CMK (cell line): ENCODE data around the gene MTR.
"Not testable (repeated sequence)": the region's sequence is repeated elsewhere in the genome, so short reads cannot be mapped to it uniquely, and the experiment has no call there.

Source experiments
- DNase-seq: peaks from one replicate; pipeline ENCODE4 v3.0.0-alpha.2; 2010; ENCODE audit warnings: low read depth

MTR gene

DNA sequence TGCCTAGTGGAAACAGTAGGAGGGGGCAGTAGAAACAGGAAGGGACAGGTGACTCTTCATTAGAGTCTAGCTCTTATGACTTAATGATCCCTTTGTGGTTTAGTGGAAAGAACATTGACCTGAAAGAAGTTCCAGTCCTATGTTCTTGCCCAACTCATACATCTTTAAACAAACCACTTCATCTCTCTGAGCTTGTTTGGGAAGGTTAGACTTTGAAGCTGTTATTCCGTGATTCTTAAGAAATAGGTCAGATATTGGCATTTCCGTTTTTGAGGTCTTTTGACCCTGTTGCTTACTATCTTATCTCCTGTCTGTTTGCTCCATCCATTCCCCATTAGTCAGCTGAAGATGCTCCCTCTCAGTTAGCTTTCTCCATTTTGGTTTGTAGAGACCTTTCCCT, 38.5 kb downstream of the MTR start:
- no peak for DNase-seq

DNA sequence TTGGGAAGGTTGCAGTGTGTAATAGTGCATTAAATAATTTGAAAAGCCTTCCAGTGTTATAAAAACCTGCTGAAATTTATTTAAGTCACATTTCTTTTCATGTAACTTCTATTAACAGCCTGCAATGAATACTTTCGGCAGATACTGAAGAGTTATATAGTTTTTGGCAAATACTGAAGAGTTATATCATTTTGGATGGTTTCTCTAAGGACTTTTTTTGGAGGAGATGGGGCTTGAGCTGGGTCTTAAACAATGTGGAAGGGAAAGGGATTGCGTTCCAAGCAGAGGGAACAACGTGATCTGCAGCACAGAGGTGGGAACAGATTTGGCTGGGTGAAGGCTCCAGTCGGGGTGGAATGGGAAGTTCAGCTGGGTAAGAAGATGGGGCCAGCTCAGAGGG, 39.8 kb downstream of the MTR start:
- DNase-seq = no peak

DNA sequence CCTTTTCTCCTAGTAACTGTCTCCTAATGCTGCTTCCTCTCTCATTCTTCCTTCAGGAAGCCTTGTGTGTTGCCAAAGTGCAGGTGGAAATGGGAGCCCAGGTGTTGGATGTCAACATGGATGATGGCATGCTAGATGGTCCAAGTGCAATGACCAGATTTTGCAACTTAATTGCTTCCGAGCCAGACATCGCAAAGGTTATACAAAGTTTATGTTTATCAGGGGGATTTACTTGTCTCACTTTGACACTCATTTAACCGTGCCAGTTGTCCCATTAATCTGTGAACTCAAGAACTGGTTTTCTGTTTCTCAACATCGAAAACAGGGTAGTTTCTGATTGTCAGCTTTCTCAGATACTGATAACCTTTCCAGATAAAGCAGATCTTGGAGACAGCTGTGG, 40.4 kb downstream of the MTR start:
- no peak for DNase-seq

DNA sequence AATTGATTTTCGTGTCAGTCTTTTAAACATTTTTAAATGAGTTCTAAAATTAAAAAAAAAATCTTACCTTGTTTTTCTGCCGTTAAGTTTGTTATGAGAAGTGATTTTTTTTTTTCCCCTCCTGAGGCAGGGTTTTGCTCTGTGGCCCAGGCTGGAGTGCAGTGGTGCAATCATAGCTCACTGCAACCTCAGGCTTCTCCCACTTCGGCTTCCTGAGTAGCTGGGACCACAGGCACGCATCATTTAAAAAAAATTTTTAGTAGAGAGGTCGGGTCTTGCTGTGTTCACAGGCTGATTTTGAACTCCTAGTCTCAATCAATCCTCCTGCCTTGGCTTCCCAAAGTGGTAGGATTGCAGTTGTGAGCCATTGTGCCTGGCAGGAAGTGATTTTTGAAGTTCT, 41.1 kb downstream of the MTR start:
- no peak for DNase-seq

DNA sequence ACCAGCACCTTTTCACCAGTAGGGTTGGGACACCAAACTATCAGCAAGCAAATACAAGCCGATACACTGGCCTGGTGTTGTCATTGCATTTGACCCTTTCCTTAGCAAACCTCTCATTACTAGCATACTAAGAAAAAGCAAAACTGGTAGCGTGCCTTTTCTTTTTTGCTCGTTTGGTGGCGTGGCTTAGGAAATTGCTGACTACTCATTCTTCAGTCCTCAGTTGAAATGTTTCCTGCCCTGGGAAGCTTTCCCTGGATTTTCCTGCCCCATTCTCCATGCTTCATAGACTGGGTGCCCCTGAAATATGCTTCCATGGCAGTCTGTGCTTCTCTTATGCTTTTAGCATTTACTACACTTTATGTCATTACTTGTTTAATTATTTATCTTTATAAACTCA, 42.0 kb downstream of the MTR start:
- no peak for DNase-seq

DNA sequence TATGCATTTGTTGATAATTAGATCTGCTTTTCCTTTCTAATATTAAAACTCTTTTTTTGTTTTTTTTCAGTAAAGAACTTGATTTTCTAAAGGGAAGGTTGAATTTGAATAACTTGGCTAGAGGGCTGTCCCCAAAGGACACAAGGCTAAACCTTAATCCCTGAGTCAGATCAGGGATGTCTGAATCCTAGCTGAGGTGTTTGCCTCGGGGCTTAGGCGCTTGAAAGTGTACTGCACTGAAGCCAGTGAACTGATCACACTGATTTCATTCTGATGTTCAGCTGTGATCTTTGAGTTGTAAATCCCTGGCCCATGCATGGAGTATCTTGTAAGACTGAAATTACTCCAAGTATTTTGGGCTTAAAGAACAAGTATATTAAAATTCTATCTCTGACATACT, 42.8 kb downstream of the MTR start:
- no peak for DNase-seq

DNA sequence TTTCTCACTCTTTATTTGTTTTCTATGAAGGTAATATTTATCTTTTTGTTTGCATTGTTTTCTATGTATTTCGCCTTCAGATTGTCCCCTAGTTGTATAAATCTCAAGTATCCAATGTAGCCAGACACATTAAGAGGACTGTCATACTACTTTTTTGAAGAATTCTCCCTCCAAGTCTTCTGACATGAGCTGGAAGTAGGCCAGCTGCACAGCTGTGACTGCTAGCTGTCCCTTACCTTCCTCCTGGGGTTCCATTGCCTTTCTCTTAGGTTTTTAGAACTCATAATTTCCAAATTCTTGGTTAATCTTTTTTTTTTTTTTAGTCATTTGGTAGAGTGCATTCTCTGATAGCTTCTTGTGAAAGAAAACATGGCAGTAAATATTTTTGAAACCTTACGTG, 46.2 kb downstream of the MTR start:
- no peak for DNase-seq

DNA sequence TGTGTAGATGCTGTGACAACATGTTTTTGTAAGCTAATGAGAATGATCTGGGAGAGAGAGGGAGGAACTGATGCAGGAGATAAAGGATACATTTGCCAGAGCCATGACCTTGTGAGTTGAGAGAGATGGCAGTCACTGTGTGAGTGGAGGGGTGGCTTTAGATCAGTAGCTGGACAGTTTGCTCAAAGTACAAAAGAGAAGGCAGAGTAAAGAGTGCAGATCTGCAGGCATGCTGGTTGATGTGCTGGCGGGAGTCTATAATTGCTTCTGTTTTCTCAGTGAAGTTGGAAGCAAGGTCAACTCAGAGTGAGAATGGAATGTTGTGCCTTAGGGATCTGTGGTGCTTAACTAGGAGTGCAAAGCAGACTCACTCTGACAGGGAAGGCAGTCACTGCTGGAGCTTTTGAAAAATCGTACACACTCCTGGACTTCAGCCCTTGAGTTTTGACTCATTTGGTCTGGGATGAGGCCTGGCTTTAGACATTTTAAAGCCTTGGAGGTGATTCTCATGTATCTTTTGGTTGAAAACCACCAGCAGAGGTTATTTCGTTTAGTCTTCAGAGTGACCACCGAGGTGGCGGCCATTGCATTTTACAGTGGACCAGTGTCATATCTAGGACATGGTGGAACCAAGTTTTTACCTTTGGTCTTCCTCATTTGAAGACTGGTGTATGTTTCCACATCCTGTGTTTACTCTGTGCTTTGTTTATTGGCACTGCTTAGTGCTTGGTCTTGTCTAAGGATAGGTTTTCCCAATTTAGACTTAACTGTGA, 49.6 kb downstream of the MTR start:
- DNase-seq = no peak

DNA sequence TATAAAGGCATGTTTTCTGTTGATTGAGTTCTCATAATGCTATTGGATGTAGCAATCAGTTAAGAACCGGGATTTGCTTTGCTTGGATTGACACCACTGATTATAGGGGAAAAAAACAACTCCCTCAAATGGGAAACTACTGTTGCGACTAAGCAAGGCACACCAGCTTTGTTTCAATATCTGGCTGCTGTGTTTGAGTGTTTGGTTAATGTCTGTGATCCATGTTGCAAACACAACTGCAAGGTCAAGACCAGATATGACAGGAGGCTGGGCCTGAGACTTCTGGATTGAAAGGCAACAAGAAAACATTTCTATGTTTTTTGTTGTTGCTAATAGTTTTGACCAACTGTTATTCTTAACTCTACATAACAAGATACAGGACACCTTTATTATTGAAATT, 50.7 kb downstream of the MTR start:
- no peak for DNase-seq

DNA sequence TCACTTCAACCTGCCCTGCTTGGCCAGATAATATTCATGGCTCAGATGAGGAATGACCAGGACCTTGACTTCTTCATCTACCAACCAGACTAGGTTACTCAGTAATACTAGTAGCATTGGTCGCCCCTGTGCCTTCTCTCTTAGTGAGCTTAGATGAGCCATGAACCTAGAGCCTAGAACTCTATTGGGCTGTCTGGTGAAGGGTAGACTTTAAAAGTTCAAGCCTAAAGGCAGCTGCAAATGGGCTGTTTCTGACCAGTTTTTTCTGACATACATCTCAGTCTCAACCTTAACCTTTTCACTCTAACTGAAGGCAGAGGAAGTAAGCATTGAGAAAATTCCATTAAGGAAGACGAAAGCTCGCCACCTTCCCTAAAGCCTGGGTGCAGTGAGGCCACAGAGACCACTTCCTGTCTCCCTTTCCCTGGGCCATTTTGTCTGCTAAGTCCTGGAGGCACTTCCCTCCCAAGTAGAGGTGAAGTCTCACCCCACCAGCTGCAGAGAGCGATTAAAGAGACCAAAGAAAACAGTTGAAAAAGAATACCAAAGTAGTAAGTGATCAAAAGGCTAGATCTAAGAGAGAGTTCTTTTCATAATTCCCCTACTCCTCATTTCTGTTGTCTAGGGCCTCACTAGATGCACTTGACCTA, 53.3 kb downstream of the MTR start:
- peak; percentile 32 for DNase-seq

DNA sequence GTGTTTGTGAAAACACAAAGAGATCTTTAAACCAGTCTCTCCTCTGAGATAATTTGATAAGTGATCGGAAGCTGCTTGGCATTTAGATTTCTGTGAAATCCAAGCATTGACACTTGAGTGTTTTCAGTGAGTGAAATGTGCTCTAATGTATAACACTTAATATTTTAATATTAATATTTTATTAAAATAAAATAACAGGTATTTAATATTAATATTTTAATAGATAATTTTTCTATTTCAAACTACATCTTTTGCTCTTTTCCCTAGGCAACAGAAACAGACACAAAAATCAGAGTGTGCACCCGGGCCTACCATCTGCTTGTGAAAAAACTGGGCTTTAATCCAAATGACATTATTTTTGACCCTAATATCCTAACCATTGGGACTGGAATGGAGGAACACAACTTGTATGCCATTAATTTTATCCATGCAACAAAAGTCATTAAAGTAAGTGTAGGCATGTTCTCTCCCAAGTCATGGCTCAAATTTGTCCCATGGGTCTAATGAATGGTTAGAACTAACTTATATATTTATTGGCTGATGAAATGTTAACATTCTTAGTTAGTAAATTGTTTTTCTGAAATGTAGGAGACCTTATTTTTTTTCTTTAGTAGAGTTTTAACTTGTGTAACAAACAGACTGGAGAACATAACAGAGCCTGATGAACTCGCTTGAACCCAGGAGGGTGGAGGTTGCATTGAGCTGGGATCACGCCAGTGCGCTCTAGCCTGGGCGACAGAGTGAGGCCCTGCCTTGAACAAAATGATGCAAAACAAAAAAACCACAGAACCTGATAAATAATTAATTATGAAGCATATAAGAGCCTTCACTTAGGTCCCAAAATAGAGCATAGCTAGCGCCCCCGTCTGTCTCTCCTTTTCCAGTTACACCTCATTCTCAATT, 55.2 kb downstream of the MTR start:
- no peak for DNase-seq

DNA sequence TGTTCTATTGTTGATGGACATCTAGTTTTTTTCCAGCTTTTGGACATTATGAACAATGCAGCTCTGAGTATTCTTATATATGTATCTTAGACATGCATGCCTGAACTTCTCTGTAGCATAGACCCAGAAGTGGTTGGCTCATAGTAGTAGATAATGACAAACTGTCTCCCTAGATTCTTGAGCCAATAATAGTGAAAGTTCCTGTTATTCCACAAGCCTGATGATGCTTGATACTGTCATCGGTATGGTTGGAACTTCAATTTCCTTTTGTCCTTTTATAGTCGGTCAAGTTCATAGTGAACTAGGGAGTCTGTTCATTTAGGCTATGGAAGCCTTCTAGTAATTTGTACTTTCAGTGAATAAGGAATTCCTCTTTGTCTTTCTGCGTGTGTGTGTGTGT, 56.8 kb downstream of the MTR start:
- DNase-seq = no peak

DNA sequence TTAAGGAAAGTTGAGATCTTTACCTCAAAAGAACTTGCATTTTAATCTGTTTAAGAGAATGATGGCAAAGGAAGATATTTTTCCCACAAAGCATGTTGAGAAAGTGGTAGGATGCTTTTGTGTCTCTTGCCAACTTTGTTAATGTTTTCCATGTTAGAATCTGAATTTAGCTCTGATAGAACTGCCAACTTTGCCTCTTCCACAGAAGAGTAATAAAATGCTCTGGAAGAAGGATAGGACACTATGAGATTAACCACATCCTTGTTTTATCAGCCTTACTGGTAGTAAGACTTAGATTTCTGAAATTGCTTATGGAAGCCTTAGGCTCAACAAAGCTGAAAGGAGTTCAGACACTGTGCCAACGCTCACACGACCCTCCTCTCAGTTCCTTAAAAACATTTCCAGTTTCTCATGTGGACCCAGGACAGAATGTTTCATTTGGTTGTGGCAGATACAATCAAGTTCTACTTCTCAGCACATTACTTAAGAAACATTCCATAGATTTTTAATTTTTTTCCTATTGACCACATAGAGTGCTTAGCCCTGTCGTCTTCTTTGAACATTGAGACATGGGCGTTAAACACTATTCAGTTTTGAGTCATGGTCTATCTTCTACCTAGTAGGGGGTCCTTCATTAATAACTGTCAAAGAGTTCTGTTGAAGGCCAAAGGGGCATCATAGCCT, 59.0 kb downstream of the MTR start:
- DNase-seq = no peak

DNA sequence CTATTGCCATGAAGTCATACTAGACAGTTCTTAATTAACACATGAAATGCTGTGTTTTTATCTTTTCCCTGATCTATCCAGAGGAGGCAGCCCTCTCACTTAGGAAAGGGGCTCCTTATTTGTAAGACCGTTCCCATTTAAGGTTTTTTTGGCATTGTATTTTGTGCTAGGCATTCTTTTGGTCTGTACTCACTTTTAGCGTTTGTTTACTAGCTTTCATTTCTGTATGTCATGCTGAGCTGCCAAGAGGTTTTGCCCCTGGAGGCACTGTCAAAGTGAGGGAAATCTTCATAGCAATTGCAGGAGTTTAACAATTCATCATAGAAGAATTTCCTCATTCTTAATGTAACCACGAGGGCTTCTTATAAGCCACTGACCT, 59.5 kb downstream of the MTR start:
- DNase-seq = no peak

DNA sequence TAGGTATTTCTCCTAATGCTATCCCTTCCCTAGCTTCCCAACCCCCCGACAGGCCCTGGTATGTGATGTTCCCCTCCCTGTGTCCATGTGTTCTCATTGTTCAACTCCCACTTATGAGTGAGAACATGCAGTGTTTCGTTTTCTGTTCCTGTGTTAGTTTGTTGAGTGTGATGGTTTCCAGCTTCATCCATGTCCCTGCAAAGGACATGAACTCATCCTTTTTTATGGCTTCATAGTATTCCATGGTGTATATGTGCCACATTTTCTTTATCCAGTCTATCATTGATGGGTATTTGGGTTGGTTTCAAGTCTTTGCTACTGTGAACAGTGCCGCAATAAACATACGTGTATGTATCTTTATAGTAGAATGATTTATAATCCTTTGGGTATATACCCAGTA, 61.6 kb downstream of the MTR start:
- DNase-seq = not testable (repeated sequence)

DNA sequence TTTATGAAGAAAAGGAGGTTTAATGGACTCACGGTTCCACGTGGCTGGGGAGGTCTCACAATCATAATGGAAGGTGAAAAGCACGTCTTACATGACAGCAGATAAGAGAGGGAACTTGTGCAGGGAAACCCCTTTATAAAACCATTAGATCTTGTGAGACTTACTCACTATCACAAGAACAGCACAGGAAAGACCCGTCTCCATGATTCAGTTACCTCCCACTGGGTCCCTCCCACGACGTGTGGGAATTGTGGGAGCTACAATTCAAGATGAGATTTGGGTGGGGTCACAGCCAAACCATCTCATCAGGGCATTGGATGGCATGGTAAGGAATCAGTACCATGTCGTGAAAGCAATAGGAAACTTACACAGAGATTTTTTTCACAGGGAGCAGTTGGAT, 63.1 kb downstream of the MTR start:
- DNase-seq = no peak

DNA sequence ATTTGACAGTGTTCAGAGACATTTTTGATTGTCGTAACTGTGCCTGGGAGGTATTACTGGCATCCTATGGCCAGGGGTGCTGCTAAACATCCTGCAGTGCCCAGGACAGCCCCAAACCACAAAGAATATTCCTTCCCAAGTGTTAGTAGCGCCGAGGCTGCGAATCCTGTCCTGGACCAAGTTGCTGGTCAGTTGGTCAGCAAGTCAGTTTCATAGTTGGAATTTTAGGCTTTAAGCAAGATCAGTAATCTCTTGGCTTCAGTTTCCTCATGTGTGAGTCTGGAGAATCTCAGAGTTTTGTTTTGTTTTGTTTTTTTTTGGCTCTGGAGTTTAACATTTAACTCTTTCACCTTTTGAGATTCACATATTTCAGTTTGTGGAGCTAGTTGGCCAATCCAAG, 65.0 kb downstream of the MTR start:
- no peak for DNase-seq

DNA sequence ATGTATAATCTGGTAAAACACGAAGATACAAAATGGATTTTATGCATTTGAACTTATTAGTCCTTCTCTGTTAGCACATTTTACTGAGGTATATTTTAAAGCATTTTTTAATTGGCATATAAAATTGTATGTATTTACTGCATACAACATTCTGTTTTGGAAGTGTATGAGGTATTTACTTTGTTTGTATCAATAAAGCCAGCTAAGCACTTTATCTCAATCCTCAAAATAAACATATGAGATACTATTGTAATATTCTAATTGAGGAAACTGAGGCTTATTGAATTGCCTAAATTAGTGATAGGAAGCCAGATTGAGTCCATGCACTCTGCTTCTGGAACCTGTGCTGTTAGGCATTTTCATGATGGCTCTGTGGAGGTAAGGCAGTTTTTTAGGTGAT, 65.6 kb downstream of the MTR start:
- no peak for DNase-seq

DNA sequence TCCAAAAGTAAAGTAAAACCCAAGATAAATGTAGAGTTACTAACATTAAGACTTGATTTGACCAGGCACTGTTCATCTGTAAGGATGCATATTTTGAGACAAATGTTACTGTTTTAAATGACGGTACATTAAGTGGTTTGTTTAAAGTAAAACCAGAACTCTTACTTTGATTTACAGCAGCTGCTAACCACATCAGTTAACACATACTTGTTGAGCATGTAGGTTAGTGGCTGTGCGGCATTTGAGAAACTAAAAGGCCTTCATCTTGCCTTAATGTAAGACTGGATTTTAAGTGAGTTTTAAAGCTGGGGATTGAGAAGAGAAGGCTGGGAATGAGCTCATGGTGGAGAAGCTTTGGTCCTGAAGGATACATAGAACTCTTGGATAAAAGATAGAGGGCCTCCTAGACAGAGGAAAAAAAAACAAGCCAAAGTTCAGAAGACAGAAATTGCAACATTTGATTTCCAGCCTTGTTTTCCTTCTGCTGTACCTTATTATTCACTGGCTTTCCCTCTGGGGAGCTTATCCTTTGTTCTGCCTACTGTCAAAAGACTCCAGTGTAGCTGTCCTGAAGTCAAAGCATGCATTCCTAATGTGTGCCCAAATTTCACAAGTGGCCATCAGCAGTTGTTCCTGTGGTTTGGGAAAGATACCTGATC, 66.6 kb downstream of the MTR start:
- DNase-seq = no peak

DNA sequence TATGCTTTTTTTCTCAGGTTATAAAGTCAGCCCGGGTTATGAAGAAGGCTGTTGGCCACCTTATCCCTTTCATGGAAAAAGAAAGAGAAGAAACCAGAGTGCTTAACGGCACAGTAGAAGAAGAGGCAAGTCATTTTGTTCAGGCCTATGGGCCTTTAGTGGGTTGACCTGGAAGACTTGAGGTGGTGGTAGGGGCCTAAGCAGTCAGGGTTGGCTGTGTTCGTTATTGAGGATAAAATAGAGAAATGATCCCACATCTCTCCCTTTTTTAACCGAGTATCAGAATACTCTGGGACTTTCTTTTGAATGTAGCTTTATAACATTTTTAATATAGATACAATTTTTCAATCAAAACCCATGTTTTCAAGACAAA, 67.1 kb downstream of the MTR start:
- DNase-seq = no peak

DNA sequence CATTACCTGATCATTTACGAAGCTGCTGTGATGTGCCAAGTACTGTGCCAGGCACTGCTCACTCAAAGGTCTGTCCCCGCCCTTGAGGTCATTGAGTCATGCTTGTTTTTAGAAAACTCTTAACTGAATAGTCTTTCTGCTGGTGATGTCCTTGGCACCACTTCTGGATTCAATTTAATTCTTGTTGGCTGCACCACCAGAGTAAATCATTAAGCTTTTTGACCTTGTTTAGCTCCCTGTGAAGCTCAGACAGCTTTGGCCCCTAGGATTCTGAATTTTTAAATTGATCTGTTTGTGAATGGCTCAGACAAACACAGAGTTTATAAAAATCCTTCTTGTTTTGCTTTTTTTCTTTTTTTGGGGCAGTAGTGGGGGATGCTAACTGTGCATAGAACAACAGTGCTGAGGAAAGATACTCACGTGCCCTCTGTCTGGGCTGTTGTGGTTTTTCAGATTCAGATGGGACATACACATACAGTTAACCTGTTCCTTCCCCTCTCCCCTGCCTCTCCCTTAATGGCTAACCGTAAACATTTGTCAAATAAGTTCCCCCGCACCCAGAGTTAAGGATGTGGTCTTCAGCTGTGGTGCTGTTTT, 67.6 kb downstream of the MTR start:
- DNase-seq = no peak

DNA sequence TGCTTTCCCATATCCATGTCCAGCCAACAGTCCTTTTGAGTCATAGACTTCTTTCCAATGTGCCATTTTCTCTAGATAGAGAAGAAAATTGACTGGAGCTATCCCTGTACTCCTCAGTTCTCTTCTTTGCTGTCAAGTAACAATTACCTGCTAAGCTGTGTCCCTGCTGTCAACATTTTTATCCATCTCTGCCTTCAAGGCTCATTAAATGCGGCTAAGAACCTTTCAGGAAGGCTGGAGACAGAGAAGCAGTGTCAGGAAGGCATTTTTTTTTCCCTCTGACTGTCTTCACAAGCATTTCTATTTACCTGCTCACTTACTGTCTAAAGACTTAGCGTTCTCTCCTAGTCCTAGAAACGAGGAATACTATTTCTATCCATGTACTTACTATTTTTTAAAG, 69.1 kb downstream of the MTR start:
- DNase-seq = no peak
